Measurements from ENCODE around the gene SCAP. TPM values are rescaled to one million over a fixed set of nuclear protein-coding genes. Genes with fewer than 3 reads are reported as not detected.

The SCAP gene
- total RNA-seq, 1 donor from 2014 or later, result 43.1 TPM

DNA sequence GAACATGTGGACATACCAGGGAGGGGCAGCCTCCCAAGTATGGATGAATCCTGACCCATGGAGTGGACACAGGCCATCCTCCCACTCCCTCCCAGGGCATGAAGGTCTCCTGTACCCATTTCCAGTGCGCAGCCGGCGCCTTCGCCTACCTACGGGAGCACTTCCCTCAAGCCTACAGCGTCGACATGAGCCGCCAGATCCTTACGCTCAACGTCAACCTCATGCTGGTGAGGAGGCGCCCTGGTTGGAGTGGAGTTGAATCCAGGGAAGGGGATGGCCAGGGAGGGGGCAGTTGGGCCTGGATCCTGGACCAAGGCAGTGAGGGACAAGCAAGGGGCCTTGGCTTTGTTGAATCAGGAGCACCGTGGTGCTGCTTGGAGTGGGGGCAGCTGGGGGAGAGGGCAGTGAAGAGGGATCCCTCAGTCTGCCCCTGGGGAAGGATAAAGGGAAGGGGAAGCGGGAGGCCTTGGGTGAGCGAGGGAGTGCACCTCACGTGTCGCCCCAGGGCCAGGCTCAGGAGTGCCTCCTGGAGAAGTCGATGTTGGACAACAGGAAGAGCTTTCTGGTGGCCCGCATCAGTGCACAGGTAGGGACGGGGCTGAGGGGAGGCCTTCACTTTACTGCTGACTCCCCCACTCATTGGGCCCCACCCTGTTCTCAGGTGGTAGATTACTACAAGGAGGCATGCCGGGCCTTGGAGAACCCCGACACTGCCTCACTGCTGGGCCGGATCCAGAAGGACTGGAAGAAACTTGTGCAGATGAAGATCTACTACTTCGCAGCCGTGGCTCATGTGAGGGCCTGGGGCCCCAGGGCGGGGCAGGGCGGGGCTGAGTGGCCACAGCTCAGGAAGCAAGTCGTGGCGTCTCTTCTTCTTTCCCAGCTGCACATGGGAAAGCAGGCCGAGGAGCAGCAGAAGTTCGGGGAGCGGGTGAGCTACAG lies 69.7 kb downstream of the SCAP start:
- no peaks in the 10 kb centered on the region for H3K9me3 ChIP-seq (replicated peaks)
- intact Hi-C loops (cut with micrococcal nuclease), result no loop called here
- H3K36me3 ChIP-seq, result peaks cover 60% of the 10 kb centered on the region
- H3K27me3 ChIP-seq (ENCODE audit: low read depth), result no peaks in the 10 kb centered on the region
- H3K4me3 ChIP-seq, result no peak overlapping the region
- TF ChIP-seq, protein P1, sequence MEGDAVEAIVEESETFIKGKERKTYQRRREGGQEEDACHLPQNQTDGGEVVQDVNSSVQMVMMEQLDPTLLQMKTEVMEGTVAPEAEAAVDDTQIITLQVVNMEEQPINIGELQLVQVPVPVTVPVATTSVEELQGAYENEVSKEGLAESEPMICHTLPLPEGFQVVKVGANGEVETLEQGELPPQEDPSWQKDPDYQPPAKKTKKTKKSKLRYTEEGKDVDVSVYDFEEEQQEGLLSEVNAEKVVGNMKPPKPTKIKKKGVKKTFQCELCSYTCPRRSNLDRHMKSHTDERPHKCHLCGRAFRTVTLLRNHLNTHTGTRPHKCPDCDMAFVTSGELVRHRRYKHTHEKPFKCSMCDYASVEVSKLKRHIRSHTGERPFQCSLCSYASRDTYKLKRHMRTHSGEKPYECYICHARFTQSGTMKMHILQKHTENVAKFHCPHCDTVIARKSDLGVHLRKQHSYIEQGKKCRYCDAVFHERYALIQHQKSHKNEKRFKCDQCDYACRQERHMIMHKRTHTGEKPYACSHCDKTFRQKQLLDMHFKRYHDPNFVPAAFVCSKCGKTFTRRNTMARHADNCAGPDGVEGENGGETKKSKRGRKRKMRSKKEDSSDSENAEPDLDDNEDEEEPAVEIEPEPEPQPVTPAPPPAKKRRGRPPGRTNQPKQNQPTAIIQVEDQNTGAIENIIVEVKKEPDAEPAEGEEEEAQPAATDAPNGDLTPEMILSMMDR (IDR thresholded peaks at IDR 0.05; ENCODE audit: borderline replicate concordance), result no peak
- H3K4me1 ChIP-seq, result peaks cover 25% of the 10 kb centered on the region
- DNase-seq, result no peak
- peak overlapping the region; percentile 75 for H3K27ac ChIP-seq (replicated peaks)

DNA sequence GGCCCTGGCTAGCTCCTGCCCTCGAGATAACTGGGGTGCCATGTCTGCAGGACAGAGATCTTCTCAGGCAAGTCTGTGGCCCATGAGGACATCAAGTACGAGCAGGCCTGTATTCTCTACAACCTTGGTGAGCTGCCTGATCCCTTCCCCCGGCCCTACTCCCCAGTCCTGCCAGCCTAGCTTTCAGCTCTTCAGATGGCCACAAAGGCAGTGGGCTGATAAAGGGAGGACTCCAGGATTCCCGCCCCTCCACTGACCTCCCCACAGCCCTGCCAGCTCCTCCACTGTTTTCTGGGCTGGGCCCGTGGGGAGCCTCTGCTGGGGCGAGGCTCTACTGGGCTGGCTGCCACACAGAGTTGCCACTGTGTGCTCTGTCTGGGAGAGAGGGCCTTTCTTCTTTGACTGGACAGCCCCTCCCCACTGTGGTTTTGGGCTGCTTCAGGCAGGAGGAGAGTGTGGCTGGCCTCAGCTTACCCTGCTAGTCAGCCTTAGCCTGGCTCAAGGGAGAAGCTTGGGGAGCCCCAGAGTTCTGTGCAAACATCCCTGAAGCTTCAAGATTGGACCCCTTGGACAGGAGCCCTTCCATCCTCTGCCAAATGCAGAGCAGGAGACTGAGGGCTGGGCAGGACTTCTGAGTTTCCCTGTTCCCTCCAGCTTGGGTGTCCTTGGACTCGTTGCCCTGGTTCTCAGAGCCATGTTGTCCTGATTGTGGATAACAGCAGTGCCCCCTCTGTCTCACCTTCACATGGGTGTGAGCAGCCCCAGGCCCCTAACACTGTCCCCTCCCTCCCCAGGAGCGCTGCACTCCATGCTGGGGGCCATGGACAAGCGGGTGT lies 70.6 kb downstream of the SCAP start:
- Histone ChIP-seq H3K9me3 (replicated peaks) (no peaks in the 10 kb centered on the region), H3K36me3 (peaks cover 63% of the 10 kb centered on the region), H3K27me3 (ENCODE audit: low read depth) (no peaks in the 10 kb centered on the region), H3K4me1 (peaks cover 25% of the 10 kb centered on the region), H3K27ac (replicated peaks) (peak overlapping the region; percentile 75), H3K4me3 (no peak overlapping the region)
- DNase-seq, result peak; percentile 52
- TF ChIP-seq, protein P1 (IDR thresholded peaks at IDR 0.05; ENCODE audit: borderline replicate concordance), result no peak
- intact Hi-C loops (cut with micrococcal nuclease), result no loop called here

DNA sequence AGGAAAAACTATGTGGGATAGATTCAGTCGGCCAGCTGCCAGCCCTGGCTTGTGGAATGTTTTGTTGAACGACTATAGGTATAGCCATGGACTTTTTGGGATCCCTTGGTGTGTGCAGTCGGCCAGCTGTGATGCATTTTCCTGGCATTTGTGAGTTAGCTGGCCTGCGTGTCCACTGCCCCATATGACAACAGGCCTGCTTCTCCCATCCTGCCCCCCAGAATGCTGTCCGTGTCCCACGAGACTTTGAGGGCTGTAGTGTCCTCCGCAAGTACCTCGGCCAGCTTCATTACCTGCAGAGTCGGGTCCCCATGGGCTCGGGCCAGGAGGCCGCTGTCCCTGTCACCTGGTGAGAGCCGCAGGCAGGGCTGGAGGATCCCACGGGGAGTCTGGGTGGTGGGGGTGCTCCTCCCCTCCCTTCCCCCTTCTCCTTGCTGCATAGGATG lies 71.3 kb downstream of the SCAP start:
- no peak for DNase-seq
- peaks cover 62% of the 10 kb centered on the region for H3K36me3 ChIP-seq
- H3K4me3 ChIP-seq, result no peak overlapping the region
- H3K27ac ChIP-seq (replicated peaks), result peak overlapping the region; percentile 75
- H3K27me3 ChIP-seq (ENCODE audit: low read depth), result no peaks in the 10 kb centered on the region
- no peaks in the 10 kb centered on the region for H3K9me3 ChIP-seq (replicated peaks)
- intact Hi-C loops (cut with micrococcal nuclease), result no loop called here
- TF ChIP-seq, protein P1 (IDR thresholded peaks at IDR 0.05; ENCODE audit: borderline replicate concordance), result no peak
- H3K4me1 ChIP-seq, result peaks cover 25% of the 10 kb centered on the region

DNA sequence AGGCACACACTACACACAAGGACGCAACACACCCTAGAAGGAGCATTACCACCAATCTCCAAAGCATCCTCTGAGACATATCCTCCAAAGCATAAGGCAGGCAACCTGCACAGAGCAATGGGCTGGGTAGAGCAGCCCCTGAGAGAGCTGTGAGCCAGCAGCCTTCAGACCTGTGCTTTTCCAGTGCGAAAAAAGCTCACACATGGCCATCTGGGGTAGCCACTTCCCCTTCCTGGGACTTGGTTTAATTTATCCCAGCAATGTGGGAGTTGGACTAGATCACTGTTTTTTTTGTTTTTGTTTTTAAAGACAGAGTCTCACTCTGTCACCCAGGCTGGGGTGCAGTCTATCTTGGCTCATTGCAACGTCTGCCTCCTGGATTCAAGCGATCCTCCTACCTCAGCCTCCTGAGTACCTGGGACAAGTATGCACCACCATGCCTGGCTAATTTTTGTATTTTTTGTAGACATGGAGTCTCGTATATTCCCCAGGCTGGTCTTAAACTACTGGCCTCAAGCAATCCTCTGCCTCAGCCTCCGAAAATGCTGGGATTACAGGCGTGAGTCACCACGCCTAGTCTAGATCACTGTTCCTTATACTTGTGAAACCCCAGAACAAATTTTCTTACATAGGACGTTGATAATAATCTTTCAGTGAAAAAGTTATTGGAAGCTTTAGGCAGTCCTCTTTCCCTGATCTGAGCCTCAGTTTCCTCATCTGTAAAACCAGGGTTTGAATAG lies 76.0 kb downstream of the SCAP start:
- H3K36me3 ChIP-seq, result peaks cover 40% of the 10 kb centered on the region
- peaks cover 18% of the 10 kb centered on the region for H3K4me1 ChIP-seq
- TF ChIP-seq, protein P1 (IDR thresholded peaks at IDR 0.05; ENCODE audit: borderline replicate concordance), result no peak
- intact Hi-C loops (cut with micrococcal nuclease), result no loop called here
- no peak for DNase-seq
- no peak overlapping the region for H3K4me3 ChIP-seq
- H3K9me3 ChIP-seq (replicated peaks), result no peaks in the 10 kb centered on the region
- no peaks in the 10 kb centered on the region for H3K27me3 ChIP-seq (ENCODE audit: low read depth)
- H3K27ac ChIP-seq (replicated peaks), result no peak overlapping the region

DNA sequence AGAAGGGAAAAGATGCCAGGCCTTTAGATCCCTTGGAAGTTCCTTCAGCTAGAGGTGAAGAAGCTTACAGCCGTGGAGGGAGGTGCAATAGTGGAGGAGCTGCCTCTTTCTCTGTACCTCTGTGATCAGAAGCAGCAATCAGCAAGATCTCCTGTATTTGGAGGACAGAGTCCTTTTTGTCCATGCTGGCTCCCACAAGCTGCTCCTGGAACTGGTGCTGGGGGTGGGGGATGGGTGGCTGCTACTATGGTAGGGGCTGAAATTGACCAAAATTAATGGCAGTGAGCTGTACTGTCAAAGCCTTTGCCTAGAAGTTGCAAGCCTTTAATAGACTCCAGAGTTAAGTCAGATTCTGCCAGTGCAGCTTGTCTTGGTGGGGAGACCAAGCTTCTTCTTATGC lies 76.7 kb downstream of the SCAP start:
- TF ChIP-seq, protein P1 (IDR thresholded peaks at IDR 0.05; ENCODE audit: borderline replicate concordance), result no peak
- Histone ChIP-seq H3K27me3 (ENCODE audit: low read depth) (no peaks in the 10 kb centered on the region), H3K27ac (replicated peaks) (no peak overlapping the region), H3K36me3 (peaks cover 40% of the 10 kb centered on the region), H3K4me3 (no peak overlapping the region), H3K9me3 (replicated peaks) (no peaks in the 10 kb centered on the region), H3K4me1 (peaks cover 18% of the 10 kb centered on the region)
- DNase-seq, result no peak
- intact Hi-C loops (cut with micrococcal nuclease), result no loop called here

Data from left ventricle myocardium inferior (tissue), 1 donor.